Adrenal gland (tissue), 5 donors: ENCODE data around the gene FXYD1.

Experiments used
- CTCF ChIP-seq, 6 experiments: fragments of 450-650 bp in 4 of 6; fragments of 200-600 bp in 2 of 6; sonication (generic) in 1 of 6; IDR thresholded peaks; 1 replicate in 5 of 6; 2 replicates in 1 of 6; pipeline versions ENCODE4 v1.5.1 to v1.8.0; 2016 to 2021; ENCODE audit warnings: antibody characterized with exemption in 6 of 6, mild to moderate bottlenecking in 2 of 6, moderate library complexity in 1 of 6
- POLR2A ChIP-seq, 2 donors: fragments of 450-650 bp; IDR thresholded peaks; one replicate each; pipeline ENCODE4 v1.6.1; 2017; ENCODE audit warnings: antibody characterized with exemption in 2 of 2, mild to moderate bottlenecking in 2 of 2, moderate library complexity in 1 of 2
- donor health status: DM: no; HTN: no; CAD: no.

GRCh38 chr19:35169221-35169995, 30.8 kb downstream of the FXYD1 start:
- TF ChIP-seq CTCF (IDR thresholded peaks at IDR 0.05) (no peak), POLR2A (IDR thresholded peaks at IDR 0.05) (no peak)
